Measurements from ENCODE around the gene IKZF1.

GRCh38 chr7:50379539-50379938 is 75.0 kb downstream of the IKZF1 start:
- TF ChIP-seq, protein P1, sequence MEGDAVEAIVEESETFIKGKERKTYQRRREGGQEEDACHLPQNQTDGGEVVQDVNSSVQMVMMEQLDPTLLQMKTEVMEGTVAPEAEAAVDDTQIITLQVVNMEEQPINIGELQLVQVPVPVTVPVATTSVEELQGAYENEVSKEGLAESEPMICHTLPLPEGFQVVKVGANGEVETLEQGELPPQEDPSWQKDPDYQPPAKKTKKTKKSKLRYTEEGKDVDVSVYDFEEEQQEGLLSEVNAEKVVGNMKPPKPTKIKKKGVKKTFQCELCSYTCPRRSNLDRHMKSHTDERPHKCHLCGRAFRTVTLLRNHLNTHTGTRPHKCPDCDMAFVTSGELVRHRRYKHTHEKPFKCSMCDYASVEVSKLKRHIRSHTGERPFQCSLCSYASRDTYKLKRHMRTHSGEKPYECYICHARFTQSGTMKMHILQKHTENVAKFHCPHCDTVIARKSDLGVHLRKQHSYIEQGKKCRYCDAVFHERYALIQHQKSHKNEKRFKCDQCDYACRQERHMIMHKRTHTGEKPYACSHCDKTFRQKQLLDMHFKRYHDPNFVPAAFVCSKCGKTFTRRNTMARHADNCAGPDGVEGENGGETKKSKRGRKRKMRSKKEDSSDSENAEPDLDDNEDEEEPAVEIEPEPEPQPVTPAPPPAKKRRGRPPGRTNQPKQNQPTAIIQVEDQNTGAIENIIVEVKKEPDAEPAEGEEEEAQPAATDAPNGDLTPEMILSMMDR (IDR thresholded peaks at IDR 0.05) = no peak
- no peak for TF ChIP-seq POLR2A (IDR thresholded peaks at IDR 0.05)

Data from adrenal gland (tissue), 5 donors.